Heart right ventricle (tissue), 16 donors: ENCODE data around the gene AK6. TPM values are rescaled to one million over a fixed set of nuclear protein-coding genes. Genes with fewer than 3 reads are reported as not detected.
A peak's percentile ranks its signal among the peaks of the same experiment; 100 is the strongest.
"Not testable (repeated sequence)": the region's sequence is repeated elsewhere in the genome, so short reads cannot be mapped to it uniquely, and the experiment has no call there.

Experiments used
- ATAC-seq, 8 donors: fragments of 200-7000 bp; cut with Tn5 transposase; one replicate each; pipeline ENCODE4 v1.9.1; 2020; ENCODE audit warnings: mild to moderate bottlenecking in 8 of 8, moderate library complexity in 8 of 8, moderate number of reproducible peaks in 1 of 8
- DNase-seq, 2 donors: peaks; one replicate each; pipeline ENCODE4 v3.0.0-alpha.2; 2020
- H3K27ac ChIP-seq, 10 donors: fragments of 200-600 bp; sonication (generic) in 2 of 10; one replicate each; pipeline versions ENCODE4 v1.5.0 to v1.8.0; 2020 to 2022; ENCODE audit warnings: mild to moderate bottlenecking in 3 of 10
- H3K27me3 ChIP-seq, 7 donors: fragments of 200-600 bp; one replicate each; pipeline ENCODE4 v1.8.0; 2021 to 2022; ENCODE audit warnings: mild to moderate bottlenecking in 2 of 7
- H3K36me3 ChIP-seq, 9 donors: fragments of 200-600 bp; sonication (generic) in 1 of 9; one replicate each; pipeline versions ENCODE4 v1.5.0 to v1.8.0; 2020 to 2022; ENCODE audit warnings: mild to moderate bottlenecking in 2 of 9
- H3K4me1 ChIP-seq, 9 donors: fragments of 200-600 bp; sonication (generic) in 1 of 9; one replicate each; pipeline versions ENCODE4 v1.5.0 to v1.8.0; 2020 to 2022; ENCODE audit warnings: mild to moderate bottlenecking in 4 of 9
- H3K4me3 ChIP-seq, 10 donors: fragments of 200-600 bp; sonication (generic) in 2 of 10; one replicate each; pipeline versions ENCODE4 v1.5.0 to v1.8.0; 2020 to 2022; ENCODE audit warnings: mild to moderate bottlenecking in 7 of 10, moderate library complexity in 2 of 10
- H3K9me3 ChIP-seq, 11 donors: fragments of 200-600 bp in 10 of 11; sonication (generic) in 2 of 11; one replicate each; pipeline versions ENCODE4 v1.5.0 to v1.8.0; 2013 to 2022; ENCODE audit warnings: mild to moderate bottlenecking in 2 of 11, control low read depth in 1 of 11, moderate library complexity in 1 of 11
- CTCF ChIP-seq, 9 donors: fragments of 200-600 bp; sonication (generic) in 2 of 9; IDR thresholded peaks; one replicate each; pipeline versions ENCODE4 v1.5.0 to v1.8.0; 2021 to 2022; ENCODE audit warnings: antibody characterized with exemption in 9 of 9, mild to moderate bottlenecking in 5 of 9, moderate library complexity in 1 of 9
- WGBS, 2 donors: extraction: QIAGEN DNeasy Blood & Tissue Kit; methylation state at CpG; one replicate each; pipeline ENCODE4 v1.1.7; 2013; ENCODE audit warnings: inconsistent platforms in 1 of 2; 5-methylcytosine and 5-hydroxymethylcytosine counted together
- intact Hi-C, 10 donors: fragments of 100-400 bp; cut with DNase I; formaldehyde crosslinking; loops; one replicate each; pipeline versions ENCODE4 v1.11.1 to v1.14.2; 2022
- polyA plus RNA-seq, 2 donors: library from polyadenylated mRNA; stranded (reverse); fragments of 200-250 nt; gene quantifications; one replicate each; pipeline ENCODE4 v1.2.3, GENCODE V29; 2013
- total RNA-seq, 10 donors: library from RNA; stranded (reverse); fragmentation: NEBNext Ultra II Directional in 3 of 10; extraction: Animal tissue kit (Norgen Biotek cat#: 25700) in 3 of 10; gene quantifications; one replicate each; pipeline versions ENCODE4 v1.2.1 to v1.2.4, GENCODE V29; 2021 to 2023
- donor health status: Arrhythmogenic right ventricular cardiomyopathy.
- donor health status: ischemic (EF 13 %, LVEDD 7.1; RV severe dilation, severe dysfunction).
- donor health status: healthy with polysubstance abuse.
- donor health status: DM: no; HTN: yes; CAD: no.
- donor health status: DM: no; HTN: no; CAD: no.
- donor health status: ischemic (EF 25% LVEDD 6.9; RV normal size, moderate dysfunction).
- donor health status: ischemic (EF 25% LVEDD 5.7; RV mildly dilated, moderate dysfunction).
- donor health status: healthy.
- donor health status: DM: yes; HTN: yes; CAD: no.
- donor health status: Ischemic cardiomyopathy.
- donor health status: ischemic (EF 35%, LVEDD 5.7; RV mildly dilated, moderate dysfunction).
- donor health status: nonischemic (EF 11% LVEDD 7.7; RV severe dilation, severe dysfunction).
- donor health status: DM: yes; HTN: yes; CAD: no.
- donor health status: PGD.
- donor health status: ischemic (EF 29% LVEDD 5.4; RV normal size, mild dysfunction).
- donor health status: nonischemic (EF 23%, LVEDD 6.1; RV moderate dilation, normal function).

AK6 gene
- total and polyA plus RNA-seq, 12 donors, result 20.8 to 65.6 (median 33.0) TPM

GRCh38 chr5:69335341-69335935 is 33.9 kb downstream of the AK6 start:
- intact Hi-C loops, result loop anchor here in 7 of 10 donors (2.0 to 10.0 kb wide), 9 partner anchors 71 to 293 kb away; partner anchors contain the start of genes SLC30A5 (in 4 of the 7) and CCNB1 (in 1 of the 7)
- no peak overlapping the region for H3K27ac ChIP-seq
- H3K27me3 ChIP-seq, result no peaks in the 10 kb centered on the region
- peaks cover 0 to 32% (median 12%) of the 10 kb centered on the region in 9 donors for H3K4me1 ChIP-seq
- H3K36me3 ChIP-seq, result no peaks in the 10 kb centered on the region
- 92 to 97% methylated on average over 7 of the region's 7 CpGs for WGBS, 2 donors
- DNase-seq, result no peak
- TF ChIP-seq CTCF (IDR thresholded peaks at IDR 0.05), result no peak
- H3K4me3 ChIP-seq, result no peak overlapping the region
- ATAC-seq, result no peak
- no peaks in the 10 kb centered on the region for H3K9me3 ChIP-seq

GRCh38 chr5:69334793-69335268 is 34.5 kb downstream of the AK6 start:
- DNase-seq, result peak; percentile 85
- Histone ChIP-seq H3K36me3 (no peaks in the 10 kb centered on the region), H3K4me3 (peak overlapping the region in 5 of 10 donors; percentile 14 to 27 (median 20)), H3K27me3 (no peaks in the 10 kb centered on the region), H3K9me3 (no peaks in the 10 kb centered on the region), H3K4me1 (peaks cover 0 to 32% (median 12%) of the 10 kb centered on the region in 9 donors), H3K27ac (peak overlapping the region in 5 of 10 donors; percentile 5 to 58 (median 43))
- WGBS, 2 donors, result 10 to 12% methylated on average over 18 of the region's 18 CpGs
- peak; percentile 69 to 85 (median 76) for TF ChIP-seq CTCF (IDR thresholded peaks at IDR 0.05)
- ATAC-seq, result peak; percentile 70 to 92 (median 88)
- intact Hi-C loops, result loop anchor here in 8 of 10 donors (2.0 to 10.0 kb wide), 10 partner anchors 70 to 293 kb away; partner anchors contain the start of genes SLC30A5 (in 5 of the 8) and CCNB1 (in 2 of the 8)

GRCh38 chr5:69333668-69334315 is 35.5 kb downstream of the AK6 start:
- ATAC-seq, result peak in 5 of 8 donors; percentile 16 to 67 (median 41)
- intact Hi-C loops, result loop anchor here in 8 of 10 donors (2.0 to 10.0 kb wide), 9 partner anchors 69 to 291 kb away; partner anchors contain the start of genes SLC30A5 (in 4 of the 8) and CCNB1 (in 2 of the 8)
- not testable (repeated sequence) for H3K36me3 ChIP-seq, H3K27me3 ChIP-seq, DNase-seq, H3K4me3 ChIP-seq, H3K9me3 ChIP-seq
- peaks cover 0 to 32% (median 12%) of the 10 kb centered on the region in 9 donors for H3K4me1 ChIP-seq
- peak overlapping the region in 3 of 10 donors; percentile 5 to 43 (median 31) for H3K27ac ChIP-seq
- 91 to 93% methylated on average over 25 of the region's 25 CpGs for WGBS, 2 donors

GRCh38 chr5:69331528-69332445 is 37.5 kb downstream of the AK6 start:
- Histone ChIP-seq H3K9me3 (no peaks in the 10 kb centered on the region), H3K4me3 (peak overlapping the region in 9 of 10 donors; percentile 52 to 93 (median 75)), H3K27me3 (no peaks in the 10 kb centered on the region), H3K4me1 (peaks cover 0 to 32% (median 12%) of the 10 kb centered on the region in 9 donors), H3K27ac (peak overlapping the region; percentile 4 to 85 (median 69)), H3K36me3 (no peaks in the 10 kb centered on the region)
- no peak for TF ChIP-seq CTCF (IDR thresholded peaks at IDR 0.05)
- ATAC-seq (no peak), DNase-seq (no peak)
- 73 to 74% methylated on average over 11 of the region's 11 CpGs for WGBS, 2 donors
- intact Hi-C loops, result loop anchor here in 8 of 10 donors (1.0 to 10.0 kb wide), 10 partner anchors 14 to 289 kb away; partner anchors contain the start of genes SLC30A5 (in 4 of the 8) and CCNB1 (in 2 of the 8)
